Measurements from ENCODE around the gene ZNF805. TPM values are rescaled to one million over a fixed set of nuclear protein-coding genes. Genes with fewer than 3 reads are reported as not detected.

ZNF805 gene
- total RNA-seq, 1 experiment from 2014 or later = 9.2 TPM

DNA sequence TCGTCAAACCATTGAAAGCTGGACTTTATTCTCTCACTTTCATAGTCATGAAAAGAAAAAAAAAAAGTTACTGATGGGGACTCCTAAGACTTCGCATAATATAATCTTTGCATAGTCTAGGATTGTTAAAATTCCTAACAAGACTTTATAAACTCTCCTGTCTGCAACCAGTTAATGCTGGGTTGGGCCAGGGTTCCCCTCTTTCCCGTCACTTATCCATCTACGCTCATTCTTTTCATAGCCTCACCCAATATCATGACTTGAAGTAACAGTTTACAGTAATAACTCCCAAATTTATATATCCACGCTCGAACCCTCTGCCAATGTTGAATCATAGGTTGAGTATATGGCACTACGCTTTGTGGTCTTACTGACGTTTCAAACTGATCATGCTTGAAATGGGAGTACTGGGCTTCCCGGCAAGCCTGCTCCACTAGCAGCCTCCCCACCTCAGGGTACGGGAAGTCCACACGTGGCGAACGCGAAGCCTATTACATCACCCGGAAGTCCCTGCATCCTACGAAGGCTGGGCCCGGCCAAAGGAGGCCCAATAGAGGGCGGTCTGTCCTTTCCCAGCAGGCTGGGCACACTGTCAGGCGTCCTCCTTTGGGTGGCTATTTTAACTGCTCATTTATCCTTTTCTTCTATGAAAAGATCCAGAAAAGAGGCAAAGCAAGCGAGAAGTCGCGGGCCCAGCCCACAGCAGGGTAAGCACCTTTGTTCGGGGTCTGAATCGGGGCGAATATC is 39.2 kb downstream of the ZNF805 start (continued):
- TF ChIP-seq YY1 (IDR thresholded peaks at IDR 0.05; ENCODE audit: extremely low read depth, insufficient replicate concordance, low read depth, low read length) (peak; percentile 54), EZH2phosphoT487 (IDR thresholded peaks at IDR 0.05; ENCODE audit: borderline replicate concordance) (no peak), FOSL1 (IDR thresholded peaks at IDR 0.05; ENCODE audit: low read depth) (no peak), EZH2 (IDR thresholded peaks at IDR 0.05) (no peak), SIN3A (IDR thresholded peaks at IDR 0.05; ENCODE audit: low read depth) (peak; percentile 74), CEBPB (IDR thresholded peaks at IDR 0.05; ENCODE audit: low read depth) (peak; percentile 83), EGR1 (IDR thresholded peaks at IDR 0.05; ENCODE audit: low read depth) (no peak), RAD21 (IDR thresholded peaks at IDR 0.05; ENCODE audit: low read depth) (peak; percentile 58)
- TF ChIP-seq, protein P1, sequence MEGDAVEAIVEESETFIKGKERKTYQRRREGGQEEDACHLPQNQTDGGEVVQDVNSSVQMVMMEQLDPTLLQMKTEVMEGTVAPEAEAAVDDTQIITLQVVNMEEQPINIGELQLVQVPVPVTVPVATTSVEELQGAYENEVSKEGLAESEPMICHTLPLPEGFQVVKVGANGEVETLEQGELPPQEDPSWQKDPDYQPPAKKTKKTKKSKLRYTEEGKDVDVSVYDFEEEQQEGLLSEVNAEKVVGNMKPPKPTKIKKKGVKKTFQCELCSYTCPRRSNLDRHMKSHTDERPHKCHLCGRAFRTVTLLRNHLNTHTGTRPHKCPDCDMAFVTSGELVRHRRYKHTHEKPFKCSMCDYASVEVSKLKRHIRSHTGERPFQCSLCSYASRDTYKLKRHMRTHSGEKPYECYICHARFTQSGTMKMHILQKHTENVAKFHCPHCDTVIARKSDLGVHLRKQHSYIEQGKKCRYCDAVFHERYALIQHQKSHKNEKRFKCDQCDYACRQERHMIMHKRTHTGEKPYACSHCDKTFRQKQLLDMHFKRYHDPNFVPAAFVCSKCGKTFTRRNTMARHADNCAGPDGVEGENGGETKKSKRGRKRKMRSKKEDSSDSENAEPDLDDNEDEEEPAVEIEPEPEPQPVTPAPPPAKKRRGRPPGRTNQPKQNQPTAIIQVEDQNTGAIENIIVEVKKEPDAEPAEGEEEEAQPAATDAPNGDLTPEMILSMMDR (IDR thresholded peaks at IDR 0.05 in 2 of 3, conservative IDR thresholded peaks at IDR 0.05 in 1 of 3; ENCODE audit: borderline replicate concordance in 1 of 3, insufficient read depth in 1 of 3, low read depth in 2 of 3, low read length in 2 of 3) = peak in 2 of 3 experiments; percentile 26 to 29; a peak in 2 of 6 replicates
- TF ChIP-seq, protein P2, sequence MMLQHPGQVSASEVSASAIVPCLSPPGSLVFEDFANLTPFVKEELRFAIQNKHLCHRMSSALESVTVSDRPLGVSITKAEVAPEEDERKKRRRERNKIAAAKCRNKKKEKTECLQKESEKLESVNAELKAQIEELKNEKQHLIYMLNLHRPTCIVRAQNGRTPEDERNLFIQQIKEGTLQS (IDR thresholded peaks at IDR 0.05) = 0 out of 2 replicates have a peak, but pooled peaks have one; percentile 40

DNA sequence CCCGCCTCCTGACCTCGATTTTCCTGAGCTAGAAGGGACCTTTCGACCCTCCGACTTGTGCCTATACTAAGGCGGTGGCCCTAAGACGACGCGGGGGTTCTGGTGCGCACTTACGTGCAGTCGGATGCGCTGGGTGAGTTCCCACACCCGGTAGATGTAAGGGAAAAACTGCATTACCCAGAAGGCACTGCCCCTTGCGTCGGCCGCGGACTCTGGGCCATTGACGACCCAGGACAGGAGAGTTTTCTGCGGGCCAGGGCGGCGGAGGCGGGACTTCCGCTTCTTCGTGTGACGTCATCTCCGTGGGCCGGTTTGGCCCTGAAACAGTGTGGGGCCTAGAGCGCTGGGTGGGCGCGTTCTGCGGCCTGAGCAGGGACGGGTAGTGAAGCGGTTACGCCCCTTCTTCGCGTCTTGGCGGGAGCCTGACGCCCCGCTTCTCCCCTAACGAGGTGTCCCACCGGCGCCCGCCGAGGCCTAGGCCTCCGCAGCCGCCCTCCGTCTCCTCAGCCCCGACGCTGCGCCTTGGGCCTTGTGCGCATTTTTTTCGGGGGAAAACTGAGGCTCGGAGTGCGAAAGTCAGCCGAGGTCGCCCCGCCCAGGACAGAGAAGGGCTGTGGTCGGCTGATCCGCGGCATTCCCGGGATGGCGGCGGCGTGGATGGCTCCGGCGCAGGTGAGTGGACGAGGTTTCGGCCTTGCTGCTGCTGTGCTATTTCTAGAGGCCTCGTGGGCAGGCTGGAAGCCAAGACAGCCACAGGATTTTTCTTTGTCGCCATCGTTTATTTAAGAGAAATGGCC is 39.9 kb downstream of the ZNF805 start, which contains the start of gene ZNF460:
TSS of gene ZNF460 (plus strand) at position 321 of the 797 bp plus-strand sequence. CDS start at position 643, 322 bp downstream.
- Histone ChIP-seq H3K27me3 (ENCODE audit: insufficient read depth, low read length) (no peaks in the 10 kb centered on the region), H3K9ac (ENCODE audit: low read length) (peak within 1 kb of the TSS; percentile 95), H2AFZ (ENCODE audit: low read depth, low read length, poor library complexity, severe bottlenecking) (no peak within 1 kb of the TSS), H4K20me1 (ENCODE audit: insufficient read depth) (no peaks in the 10 kb centered on the region), H3K79me2 (ENCODE audit: insufficient read depth, low read length) (peaks cover 59% of the 10 kb centered on the region), H3K4me3 (replicated peaks in 1 of 2; ENCODE audit: low read depth in 1 of 2, low read length in 2 of 2) (peak within 1 kb of the TSS; percentile 99), H3K9me3 (ENCODE audit: control insufficient read depth in 1 of 2, insufficient read depth in 1 of 2, low read depth in 1 of 2, low read length in 2 of 2) (no peaks in the 10 kb centered on the region), H3K9me2 (ENCODE audit: insufficient read depth) (no peaks in the 10 kb centered on the region), H3K36me3 (ENCODE audit: control insufficient read depth in 1 of 2, insufficient read depth in 2 of 2, low read length in 2 of 2) (peaks cover 9 to 29% of the 10 kb centered on the region in 2 experiments), H3K4me1 (ENCODE audit: control insufficient read depth in 1 of 2, insufficient read depth in 2 of 2, low read length in 2 of 2) (peaks cover 9 to 23% of the 10 kb centered on the region in 2 experiments), H3K27ac (ENCODE audit: low read depth, low read length) (peak within 1 kb of the TSS; percentile 93), H3K4me2 (ENCODE audit: low read length) (peak within 1 kb of the TSS; percentile 99)
- ATAC-seq = peak; percentile 91
- POLR2A ChIA-PET = no interaction called here
- CTCF ChIA-PET = no interaction called here
- BruUV-seq (replicated peaks) = no TSS peak
- intact Hi-C loops (cut with micrococcal nuclease) = loop anchor here (1.0 kb wide), 1 partner anchor 40 kb away; the partner anchor contains the start of gene ZNF805
- RAD21 ChIA-PET (ENCODE audit: low non-redundant PET in 1 of 2, low total read pairs in 2 of 2, uncharacterized antibody in 2 of 2, unreplicated experiment in 2 of 2) = no interaction called here
- DNase-seq (ENCODE audit: low read depth, low spot score) = peak; percentile 95
- TF ChIP-seq, protein P1 (IDR thresholded peaks at IDR 0.05 in 2 of 3, conservative IDR thresholded peaks at IDR 0.05 in 1 of 3; ENCODE audit: borderline replicate concordance in 1 of 3, insufficient read depth in 1 of 3, low read depth in 2 of 3, low read length in 2 of 3) = no peak
- peak; percentile 22 for TF ChIP-seq TCF7L2 (IDR thresholded peaks at IDR 0.05; ENCODE audit: borderline replicate concordance, extremely low read depth, insufficient read depth, insufficient read length)
- no peak for TF ChIP-seq CEBPB (IDR thresholded peaks at IDR 0.05; ENCODE audit: low read depth)
- TF ChIP-seq SP1 (IDR thresholded peaks at IDR 0.05; ENCODE audit: low read depth) = peak; percentile 74
- TF ChIP-seq YY1 (IDR thresholded peaks at IDR 0.05; ENCODE audit: extremely low read depth, insufficient replicate concordance, low read depth, low read length) = peak; percentile 78
- TF ChIP-seq FOSL1 (IDR thresholded peaks at IDR 0.05; ENCODE audit: low read depth) = no peak
- TF ChIP-seq ZFX (IDR thresholded peaks at IDR 0.05) = peak; percentile 98
- TF ChIP-seq EGR1 (IDR thresholded peaks at IDR 0.05; ENCODE audit: low read depth) = 0 out of 2 replicates have a peak, but pooled peaks have one; percentile 36
- no peak for TF ChIP-seq EZH2 (IDR thresholded peaks at IDR 0.05)
- peak; percentile 45 for TF ChIP-seq SIN3A (IDR thresholded peaks at IDR 0.05; ENCODE audit: low read depth)
- TF ChIP-seq POLR2A (IDR thresholded peaks at IDR 0.05; ENCODE audit: borderline replicate concordance, extremely low read depth, insufficient read depth, insufficient read length) = peak; percentile 20

Measured in HCT116 (cell line).